ENCODE measurements around the gene SPSB3. TPM values are rescaled to one million over a fixed set of nuclear protein-coding genes. Genes with fewer than 3 reads are reported as not detected.
A peak's percentile ranks its signal among the peaks of the same experiment; 100 is the strongest.

The SPSB3 gene
- total and polyA plus RNA-seq, 8 donors: 19.2 to 223 (median 39.6) TPM

GRCh38 chr16:1763521-1764511, 18.6 kb downstream of the SPSB3 start:
- FAIRE-seq (no peak), DNase-seq (peak in 2 of 6 donors; percentile 44 to 79), ATAC-seq (no peak)
- WGBS, 2 donors: 87 to 90% methylated on average over 68 to 81 of the region's 81 CpGs
- Histone ChIP-seq H3K4me3 (no peak overlapping the region), H3K36me3 (peaks cover 0 to 64% (median 27%) of the 10 kb centered on the region in 3 donors), H3K27me3 (no peaks in the 10 kb centered on the region), H3K9me3 (no peaks in the 10 kb centered on the region), H3K4me1 (no peaks in the 10 kb centered on the region), H3K27ac (no peak overlapping the region)
- no peak for TF ChIP-seq CTCF (IDR thresholded peaks at IDR 0.05)
- intact Hi-C loops (cut with DNase I): no loop called here

- DNase-seq (peak in 3 of 6 donors; percentile 58 to 84 (median 62)), ATAC-seq (no peak), FAIRE-seq (no peak)
- no peak for TF ChIP-seq CTCF (IDR thresholded peaks at IDR 0.05)
- H3K27me3 ChIP-seq: no peaks in the 10 kb centered on the region
- no peak overlapping the region for H3K27ac ChIP-seq
- intact Hi-C loops (cut with DNase I): no loop called here
- H3K4me3 ChIP-seq: no peak overlapping the region
- peaks cover 0 to 60% (median 27%) of the 10 kb centered on the region in 3 donors for H3K36me3 ChIP-seq
- no peaks in the 10 kb centered on the region for H3K4me1 ChIP-seq
- no peaks in the 10 kb centered on the region for H3K9me3 ChIP-seq
- WGBS, 2 donors: 91 to 92% methylated on average over 24 of the region's 24 CpGs
Measured at GRCh38 chr16:1762879-1763520, 19.4 kb downstream of the SPSB3 start.

GRCh38 chr16:1762196-1762878, 20.0 kb downstream of the SPSB3 start:
- no peak overlapping the region for H3K4me3 ChIP-seq
- no peaks in the 10 kb centered on the region for H3K27me3 ChIP-seq
- intact Hi-C loops (cut with DNase I): no loop called here
- DNase-seq (peak in 1 of 6 donors; percentile 53), FAIRE-seq (no peak), ATAC-seq (no peak)
- no peaks in the 10 kb centered on the region for H3K4me1 ChIP-seq
- no peaks in the 10 kb centered on the region for H3K9me3 ChIP-seq
- H3K36me3 ChIP-seq: peaks cover 0 to 53% (median 27%) of the 10 kb centered on the region in 3 donors
- no peak overlapping the region for H3K27ac ChIP-seq
- TF ChIP-seq CTCF (IDR thresholded peaks at IDR 0.05): no peak
- 90 to 92% methylated on average over 26 to 30 of the region's 30 CpGs for WGBS, 2 donors

- FAIRE-seq: no peak
Measured at GRCh38 chr16:1761751-1762150, 20.6 kb downstream of the SPSB3 start.

More at GRCh38 chr16:1761751-1762150, 20.6 kb downstream of the SPSB3 start:
- Histone ChIP-seq H3K27me3 (no peaks in the 10 kb centered on the region), H3K4me1 (no peaks in the 10 kb centered on the region), H3K9me3 (no peaks in the 10 kb centered on the region), H3K36me3 (peaks cover 0 to 53% (median 27%) of the 10 kb centered on the region in 3 donors), H3K4me3 (no peak overlapping the region), H3K27ac (no peak overlapping the region)
- peak in 2 of 6 donors; percentile 51 to 71 for DNase-seq
- intact Hi-C loops (cut with DNase I): no loop called here
- WGBS, 2 donors: 92 to 96% methylated on average over 15 of the region's 15 CpGs
- no peak for ATAC-seq
- TF ChIP-seq CTCF (IDR thresholded peaks at IDR 0.05): no peak
